Coronary artery (tissue), 2 donors: Measurements from ENCODE around the gene PLK4.
"Not testable (repeated sequence)": the region's sequence is repeated elsewhere in the genome, so short reads cannot be mapped to it uniquely, and the experiment has no call there.

Experiments used
- DNase-seq: peaks from one replicate; pipeline ENCODE4 v3.0.0-alpha.2; 2017; ENCODE audit warnings: low spot score
- H3K27ac ChIP-seq, 2 donors: fragments of 200-600 bp; sonication (generic); one replicate each; pipeline ENCODE4 v1.5.1; 2016 to 2019
- H3K4me3 ChIP-seq: fragments of 200-600 bp; sonication (generic); 2 replicates; pipeline ENCODE4 v1.5.1; 2016; ENCODE audit warnings: mild to moderate bottlenecking, moderate library complexity
- TF ChIP-seq, protein P1 (sequence below): fragments of 200-600 bp; sonication (generic); IDR thresholded peaks from one replicate; pipeline ENCODE4 v1.5.1; 2019; ENCODE audit warnings: antibody characterized with exemption

PLK4 gene

DNA sequence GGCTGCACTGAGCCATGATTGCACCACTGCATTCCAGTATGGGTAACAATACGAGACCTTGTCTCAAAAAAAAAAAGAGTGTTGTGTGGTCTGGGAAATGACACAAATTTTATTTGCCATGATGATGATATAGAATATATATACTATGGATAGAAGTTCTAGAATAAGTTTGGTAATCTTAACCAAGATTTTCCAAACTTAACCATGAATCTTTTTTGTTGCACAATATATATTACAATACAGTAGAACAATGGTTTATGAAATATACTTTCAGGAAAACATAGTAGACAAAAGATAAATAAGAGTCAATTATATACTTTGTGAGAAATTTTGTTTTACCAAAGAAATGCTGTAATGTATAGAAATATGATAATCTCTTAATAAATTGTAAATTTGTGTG lies 49.5 kb downstream of the PLK4 start:
- no peak for DNase-seq
- TF ChIP-seq, protein P1, sequence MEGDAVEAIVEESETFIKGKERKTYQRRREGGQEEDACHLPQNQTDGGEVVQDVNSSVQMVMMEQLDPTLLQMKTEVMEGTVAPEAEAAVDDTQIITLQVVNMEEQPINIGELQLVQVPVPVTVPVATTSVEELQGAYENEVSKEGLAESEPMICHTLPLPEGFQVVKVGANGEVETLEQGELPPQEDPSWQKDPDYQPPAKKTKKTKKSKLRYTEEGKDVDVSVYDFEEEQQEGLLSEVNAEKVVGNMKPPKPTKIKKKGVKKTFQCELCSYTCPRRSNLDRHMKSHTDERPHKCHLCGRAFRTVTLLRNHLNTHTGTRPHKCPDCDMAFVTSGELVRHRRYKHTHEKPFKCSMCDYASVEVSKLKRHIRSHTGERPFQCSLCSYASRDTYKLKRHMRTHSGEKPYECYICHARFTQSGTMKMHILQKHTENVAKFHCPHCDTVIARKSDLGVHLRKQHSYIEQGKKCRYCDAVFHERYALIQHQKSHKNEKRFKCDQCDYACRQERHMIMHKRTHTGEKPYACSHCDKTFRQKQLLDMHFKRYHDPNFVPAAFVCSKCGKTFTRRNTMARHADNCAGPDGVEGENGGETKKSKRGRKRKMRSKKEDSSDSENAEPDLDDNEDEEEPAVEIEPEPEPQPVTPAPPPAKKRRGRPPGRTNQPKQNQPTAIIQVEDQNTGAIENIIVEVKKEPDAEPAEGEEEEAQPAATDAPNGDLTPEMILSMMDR = no peak
- H3K27ac ChIP-seq = no peak overlapping the region
- no peak overlapping the region for H3K4me3 ChIP-seq

DNA sequence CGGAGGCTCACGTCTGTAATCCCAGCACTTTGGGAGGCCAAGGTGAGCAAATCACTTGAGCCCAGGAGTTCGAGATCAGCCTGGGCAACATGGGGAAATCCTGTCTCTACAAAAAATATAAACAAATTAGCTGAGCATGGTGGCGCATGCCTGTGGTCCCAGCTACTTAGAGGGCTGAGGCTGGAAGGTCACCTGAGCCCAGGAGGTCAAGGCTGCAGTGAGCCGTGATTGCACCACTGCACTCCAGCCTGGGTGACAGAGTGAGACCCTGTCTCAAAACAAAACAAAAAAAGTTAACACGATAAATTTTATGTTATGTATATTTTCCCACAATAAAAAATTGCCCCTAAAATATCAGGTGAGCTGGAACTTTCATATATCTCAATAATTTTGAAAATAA lies 51.1 kb downstream of the PLK4 start:
- DNase-seq, H3K27ac ChIP-seq, H3K4me3 ChIP-seq: not testable (repeated sequence)

DNA sequence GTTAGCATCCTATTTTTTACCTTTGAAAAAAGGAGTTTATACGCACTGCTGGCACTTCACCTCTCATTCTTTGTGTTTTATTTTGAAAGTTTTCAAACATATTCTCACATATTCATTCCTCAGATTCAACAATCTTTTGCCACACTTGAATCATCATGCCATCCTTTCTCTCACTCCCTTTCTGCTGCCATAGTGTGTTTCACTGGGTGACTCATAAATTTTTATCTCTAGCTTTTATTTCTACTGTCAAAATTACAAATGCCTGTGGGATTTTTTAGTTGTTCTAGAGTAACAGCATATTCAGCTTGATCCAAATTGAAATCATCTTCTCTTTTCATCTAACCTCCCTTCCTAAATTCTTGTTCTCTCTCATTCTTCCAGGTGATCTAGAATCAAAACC lies 56.3 kb downstream of the PLK4 start:
- Histone ChIP-seq H3K27ac (no peak overlapping the region), H3K4me3 (no peak overlapping the region)
- TF ChIP-seq, protein P1 = no peak
- DNase-seq = no peak
